Mucosa of descending colon (tissue), 3 donors: ENCODE measurements around the gene IDH3A. TPM values are rescaled to one million over a fixed set of nuclear protein-coding genes. Genes with fewer than 3 reads are reported as not detected.

Experiments
- ATAC-seq: fragments of 200-7000 bp; cut with Tn5 transposase; one replicate; pipeline ENCODE4 v1.9.1; 2020; ENCODE audit warnings: mild to moderate bottlenecking, moderate library complexity
- DNase-seq, 3 donors: peaks; one replicate each; pipeline ENCODE4 v3.0.0-alpha.2; 2020
- H3K36me3 ChIP-seq: fragments of 200-600 bp; one replicate; pipeline ENCODE4 v1.8.0; 2021; ENCODE audit warnings: low read depth, mild to moderate bottlenecking
- H3K4me1 ChIP-seq: fragments of 200-600 bp; one replicate; pipeline ENCODE4 v1.8.0; 2021; ENCODE audit warnings: low read depth, mild to moderate bottlenecking
- H3K4me3 ChIP-seq: fragments of 200-600 bp; one replicate; pipeline ENCODE4 v1.8.0; 2021; ENCODE audit warnings: mild to moderate bottlenecking
- H3K9me3 ChIP-seq: fragments of 200-600 bp; one replicate; pipeline ENCODE4 v1.8.0; 2021; ENCODE audit warnings: mild to moderate bottlenecking
- intact Hi-C, 2 donors: fragments of 100-400 bp; cut with DNase I in 1 of 2; cut with micrococcal nuclease in 1 of 2; formaldehyde crosslinking; loops; one replicate each; pipeline versions ENCODE4 v1.11.0 to v1.11.1; 2022; cut with DNase I, micrococcal nuclease
- long read RNA-seq, 2 donors: library from polyadenylated mRNA; unstranded; transcript quantifications; one replicate each; pipeline ENCODE4 v2.0.0, GENCODE V29; 2019 to 2021
- total RNA-seq, 3 donors: library from RNA; stranded (reverse); fragmentation: NEBNext Ultra II Directional in 2 of 3; extraction: Animal tissue kit (Norgen Biotek cat#: 25700) in 2 of 3; gene quantifications; one replicate each; pipeline versions ENCODE4 v1.2.1 to v1.2.4, GENCODE V29; 2021 to 2023
- TF ChIP-seq, protein P1 (sequence below): fragments of 200-600 bp; IDR thresholded peaks from one replicate; pipeline ENCODE4 v1.8.0; 2022; ENCODE audit warnings: antibody characterized with exemption, mild to moderate bottlenecking
- donor health status: DM: no; HTN: no; CAD: no; lungs with moderate emphysema.
- donor health status: DM: no; HTN: no; CAD: no.
- donor health status: DM: no; HTN: yes; CAD: no.

IDH3A gene
- total RNA-seq: 100 to 1,000 TPM; 183 to 227 (median 207) TPM
- long read RNA-seq, donor 1, full-length matches to known transcripts: 109 of 147 reads
- long read RNA-seq, donor 1, partial matches to known transcripts: 4 of 147 reads
- long read RNA-seq, donor 1, other reads (novel, unspliced or antisense): 34 of 147 reads
- long read RNA-seq, donor 2, full-length matches to known transcripts: 100 of 112 reads
- long read RNA-seq, donor 2, partial matches to known transcripts: 1 of 112 reads
- long read RNA-seq, donor 2, other reads (novel, unspliced or antisense): 11 of 112 reads

- TF ChIP-seq, protein P1, sequence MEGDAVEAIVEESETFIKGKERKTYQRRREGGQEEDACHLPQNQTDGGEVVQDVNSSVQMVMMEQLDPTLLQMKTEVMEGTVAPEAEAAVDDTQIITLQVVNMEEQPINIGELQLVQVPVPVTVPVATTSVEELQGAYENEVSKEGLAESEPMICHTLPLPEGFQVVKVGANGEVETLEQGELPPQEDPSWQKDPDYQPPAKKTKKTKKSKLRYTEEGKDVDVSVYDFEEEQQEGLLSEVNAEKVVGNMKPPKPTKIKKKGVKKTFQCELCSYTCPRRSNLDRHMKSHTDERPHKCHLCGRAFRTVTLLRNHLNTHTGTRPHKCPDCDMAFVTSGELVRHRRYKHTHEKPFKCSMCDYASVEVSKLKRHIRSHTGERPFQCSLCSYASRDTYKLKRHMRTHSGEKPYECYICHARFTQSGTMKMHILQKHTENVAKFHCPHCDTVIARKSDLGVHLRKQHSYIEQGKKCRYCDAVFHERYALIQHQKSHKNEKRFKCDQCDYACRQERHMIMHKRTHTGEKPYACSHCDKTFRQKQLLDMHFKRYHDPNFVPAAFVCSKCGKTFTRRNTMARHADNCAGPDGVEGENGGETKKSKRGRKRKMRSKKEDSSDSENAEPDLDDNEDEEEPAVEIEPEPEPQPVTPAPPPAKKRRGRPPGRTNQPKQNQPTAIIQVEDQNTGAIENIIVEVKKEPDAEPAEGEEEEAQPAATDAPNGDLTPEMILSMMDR: no peak
- intact Hi-C loops: no loop called here
- H3K36me3 ChIP-seq: no peaks in the 10 kb centered on the region
- no peaks in the 10 kb centered on the region for H3K9me3 ChIP-seq
- DNase-seq (peak; percentile 100), ATAC-seq (peak; percentile 99)
- H3K4me3 ChIP-seq: peak within 1 kb of the TSS; percentile 71
- H3K4me1 ChIP-seq: peaks cover 15% of the 10 kb centered on the region
Observed at GRCh38 chr15:78149068-78149804, at the start of gene IDH3A. TSS of gene IDH3A (plus strand) at chr15:78149362. CDS start at chr15:78149404, 42 bp downstream.

DNA sequence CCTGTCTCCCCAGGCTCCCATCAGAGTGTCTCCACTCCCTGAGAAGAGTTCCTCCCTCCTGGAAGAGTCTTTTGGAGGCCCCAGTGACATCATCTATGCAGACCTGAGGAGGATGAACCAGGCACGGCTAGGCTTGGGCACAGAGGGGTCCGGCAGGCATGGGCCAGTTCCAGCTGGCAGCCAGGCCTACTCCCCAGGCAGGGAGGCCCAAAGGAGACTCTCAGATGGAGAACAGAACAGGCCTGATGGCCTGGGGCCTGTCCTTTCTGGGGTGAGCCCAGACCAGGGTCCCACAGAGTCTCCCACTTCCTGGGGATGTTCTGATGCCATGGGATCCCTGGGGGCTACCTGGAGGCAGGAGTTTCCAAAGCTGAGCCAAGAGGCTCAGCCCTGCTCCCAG is 48.3 kb upstream of the IDH3A start:
- ATAC-seq (no peak), DNase-seq (no peak)
- Histone ChIP-seq H3K4me3 (no peak overlapping the region), H3K9me3 (no peaks in the 10 kb centered on the region), H3K4me1 (peaks cover 6% of the 10 kb centered on the region), H3K36me3 (no peaks in the 10 kb centered on the region)
- intact Hi-C loops: loop anchor here in 1 of 2 donors (10.0 kb wide), 1 partner anchor 136 kb away; no protein-coding TSS in a partner anchor
- TF ChIP-seq, protein P1: no peak

GRCh38 chr15:78101423-78102105 is 47.6 kb upstream of the IDH3A start:
- ATAC-seq: no peak
- Histone ChIP-seq H3K4me1 (peaks cover 10% of the 10 kb centered on the region), H3K36me3 (no peaks in the 10 kb centered on the region), H3K4me3 (no peak overlapping the region), H3K9me3 (no peaks in the 10 kb centered on the region)
- intact Hi-C loops: loop anchor here in 1 of 2 donors (10.0 kb wide), 1 partner anchor 137 kb away; no protein-coding TSS in a partner anchor
- DNase-seq: peak in 1 of 3 donors; percentile 12
- TF ChIP-seq, protein P1: no peak

- H3K4me1 ChIP-seq: peaks cover 10% of the 10 kb centered on the region
- no peak for DNase-seq
- H3K9me3 ChIP-seq: no peaks in the 10 kb centered on the region
- no peak for ATAC-seq
- no peak overlapping the region for H3K4me3 ChIP-seq
- TF ChIP-seq, protein P1: no peak
- H3K36me3 ChIP-seq: no peaks in the 10 kb centered on the region
- intact Hi-C loops: loop anchor here in 1 of 2 donors (10.0 kb wide), 1 partner anchor 137 kb away; no protein-coding TSS in a partner anchor
Observed at GRCh38 chr15:78102211-78102610, 47.0 kb upstream of the IDH3A start.

GRCh38 chr15:78102741-78103140 is 46.4 kb upstream of the IDH3A start:
- ATAC-seq: peak; percentile 27
- Histone ChIP-seq H3K4me1 (peaks cover 10% of the 10 kb centered on the region), H3K4me3 (no peak overlapping the region), H3K36me3 (no peaks in the 10 kb centered on the region), H3K9me3 (no peaks in the 10 kb centered on the region)
- TF ChIP-seq, protein P1: no peak
- intact Hi-C loops: loop anchor here in 1 of 2 donors (10.0 kb wide), 1 partner anchor 138 kb away; no protein-coding TSS in a partner anchor
- no peak for DNase-seq
